Mucosa of stomach (tissue), 1 donor: ENCODE data around the gene TSPAN18.

Experiments
- H3K27me3 ChIP-seq: one replicate; pipeline ENCODE4 v1.7.0; 2013; ENCODE audit warnings: mild to moderate bottlenecking, low read length; ENCODE audit not compliant: control insufficient read depth, insufficient read depth
- H3K36me3 ChIP-seq: one replicate; pipeline ENCODE4 v1.7.0; 2013; ENCODE audit warnings: low read length; ENCODE audit not compliant: control insufficient read depth, insufficient read depth
- H3K4me1 ChIP-seq: one replicate; pipeline ENCODE4 v1.7.0; 2013; ENCODE audit warnings: mild to moderate bottlenecking, low read length; ENCODE audit not compliant: control insufficient read depth, insufficient read depth
- H3K4me3 ChIP-seq: one replicate; pipeline ENCODE4 v1.7.0; 2013; ENCODE audit warnings: low read length
- H3K9ac ChIP-seq: one replicate; pipeline ENCODE4 v1.7.0; 2013; ENCODE audit warnings: mild to moderate bottlenecking, low read length, moderate library complexity
- H3K9me3 ChIP-seq: one replicate; pipeline ENCODE4 v1.7.0; 2013; ENCODE audit warnings: mild to moderate bottlenecking, low read length, moderate library complexity; ENCODE audit not compliant: control insufficient read depth
- donor health status: Pancreatic carcinoma.

The TSPAN18 gene

DNA sequence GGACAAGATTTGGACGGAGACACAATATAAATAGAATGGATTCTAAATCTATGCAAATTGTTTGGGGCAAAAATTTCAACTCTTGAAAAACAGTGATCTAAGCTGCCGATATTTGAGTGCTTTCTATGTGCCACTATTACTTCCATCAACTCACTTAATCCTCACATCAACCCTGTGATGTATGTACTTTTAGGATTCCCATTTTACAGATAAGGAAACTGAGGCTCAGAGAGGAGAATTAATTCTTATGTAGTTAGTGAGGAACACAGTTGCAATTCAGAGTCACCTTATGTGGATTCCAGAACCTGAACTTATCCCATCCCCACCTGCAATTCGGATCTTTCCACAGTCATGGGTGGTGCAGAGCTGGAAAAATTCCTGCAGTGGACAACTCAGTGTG, 60.3 kb downstream of the TSPAN18 start:
- Histone ChIP-seq H3K4me1 (no peaks in the 10 kb centered on the region), H3K27me3 (peaks cover 3% of the 10 kb centered on the region), H3K9ac (no peak overlapping the region), H3K36me3 (no peaks in the 10 kb centered on the region), H3K9me3 (no peaks in the 10 kb centered on the region), H3K4me3 (no peak overlapping the region)

DNA sequence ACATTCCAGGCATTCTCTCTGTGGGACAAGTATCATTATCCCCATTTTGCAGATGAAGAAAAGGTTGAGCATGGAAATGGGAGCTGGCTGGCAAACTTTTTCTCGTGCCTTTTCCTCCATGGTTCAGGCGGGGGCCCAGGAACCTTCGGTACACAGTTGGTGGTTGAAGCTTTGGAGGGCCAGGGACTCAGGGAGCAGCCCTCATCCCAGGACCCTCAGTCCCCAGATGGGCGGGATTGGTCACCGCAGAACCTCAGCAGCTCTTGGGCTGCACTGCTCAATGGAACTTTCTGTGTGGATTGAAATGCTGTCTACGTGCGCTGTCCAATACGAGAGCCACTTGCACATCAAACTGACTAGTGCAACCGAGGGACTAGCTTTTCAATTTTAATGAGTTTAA, 61.2 kb downstream of the TSPAN18 start:
- Histone ChIP-seq H3K9ac (no peak overlapping the region), H3K36me3 (no peaks in the 10 kb centered on the region), H3K9me3 (no peaks in the 10 kb centered on the region), H3K27me3 (peaks cover 3% of the 10 kb centered on the region), H3K4me3 (no peak overlapping the region), H3K4me1 (no peaks in the 10 kb centered on the region)

DNA sequence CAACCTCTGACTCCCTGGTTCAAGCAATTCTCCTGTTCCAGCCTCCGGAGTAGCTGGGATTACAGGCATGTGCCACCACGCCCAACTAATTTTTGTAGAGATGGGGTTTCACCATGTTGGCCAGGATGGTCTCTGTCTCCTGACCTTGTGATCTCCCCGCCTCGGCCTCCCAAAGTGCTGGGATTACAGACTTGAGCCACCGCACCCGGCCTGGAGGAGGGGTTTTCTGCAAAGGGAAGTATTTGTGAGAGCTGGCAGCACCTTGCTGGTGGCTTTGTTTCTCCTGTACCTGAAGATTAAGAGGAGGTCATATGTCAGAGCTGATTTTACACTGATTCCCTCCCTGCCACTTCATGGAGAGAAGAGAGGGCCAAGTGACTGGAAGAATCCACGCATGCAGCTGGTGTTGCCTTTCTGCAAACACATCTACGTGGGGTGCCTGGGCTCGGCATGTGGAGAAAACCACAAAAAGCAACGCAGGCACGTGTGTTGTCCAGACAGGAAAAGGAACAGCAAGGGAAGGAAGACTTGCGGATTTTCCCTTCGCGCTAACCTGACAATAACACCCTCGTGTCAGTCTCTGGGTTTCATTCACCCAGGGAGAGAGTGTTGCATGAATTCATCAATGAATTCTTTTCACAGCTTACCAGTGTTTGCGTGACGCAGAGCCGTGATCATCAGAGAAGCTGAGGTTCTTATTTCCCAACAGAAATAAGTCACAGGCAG, 61.9 kb downstream of the TSPAN18 start:
- H3K4me1 ChIP-seq: no peaks in the 10 kb centered on the region

DNA sequence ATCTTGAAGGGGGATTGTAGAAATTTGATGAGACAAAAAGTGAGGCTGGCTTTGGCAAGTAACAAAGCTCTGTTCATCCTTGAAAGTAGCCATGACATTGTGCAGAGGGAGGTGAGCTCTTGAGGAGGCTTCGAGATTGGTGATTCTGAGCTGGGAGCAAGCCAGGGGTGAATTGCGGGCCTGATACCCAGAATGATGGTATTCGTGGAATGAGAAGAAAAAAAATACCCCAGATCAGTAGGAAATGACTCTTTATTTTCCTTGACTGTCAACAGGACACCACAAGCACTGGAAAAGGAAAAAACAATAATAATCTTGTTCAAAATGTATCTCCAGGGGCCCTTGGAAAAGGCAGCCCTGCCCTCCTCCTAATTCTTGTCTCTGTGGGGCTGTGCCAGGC, 62.7 kb downstream of the TSPAN18 start:
- Histone ChIP-seq H3K9ac (no peak overlapping the region), H3K27me3 (peaks cover 10% of the 10 kb centered on the region), H3K4me3 (no peak overlapping the region), H3K4me1 (no peaks in the 10 kb centered on the region), H3K36me3 (no peaks in the 10 kb centered on the region), H3K9me3 (no peaks in the 10 kb centered on the region)

More for the DNA sequence above, 61.9 kb downstream of the TSPAN18 start:
- H3K9ac ChIP-seq: no peak overlapping the region
- H3K4me3 ChIP-seq: no peak overlapping the region
- peaks cover 6% of the 10 kb centered on the region for H3K27me3 ChIP-seq
- no peaks in the 10 kb centered on the region for H3K36me3 ChIP-seq
- H3K9me3 ChIP-seq: no peaks in the 10 kb centered on the region

DNA sequence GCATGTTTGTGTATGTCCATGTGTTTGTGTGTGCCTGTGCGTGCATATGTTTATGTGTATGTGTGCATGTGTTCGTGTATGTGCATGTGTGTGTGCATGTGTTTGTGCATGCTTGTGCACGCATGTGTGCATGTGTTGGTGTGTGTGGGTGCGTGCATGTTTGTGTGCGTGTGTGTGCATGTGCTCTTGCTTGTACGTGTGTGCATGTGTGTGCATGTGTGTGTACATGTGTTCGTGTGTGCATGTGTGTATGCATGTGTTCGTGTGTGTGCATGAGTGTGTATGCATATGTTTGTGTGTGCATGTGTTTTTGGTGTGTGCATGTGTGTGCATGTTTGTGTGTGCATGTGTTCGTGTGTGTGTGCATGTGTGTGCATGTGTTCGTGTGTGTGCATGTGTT, 63.4 kb downstream of the TSPAN18 start:
- Histone ChIP-seq H3K4me1 (no peaks in the 10 kb centered on the region), H3K9ac (no peak overlapping the region), H3K36me3 (no peaks in the 10 kb centered on the region), H3K9me3 (no peaks in the 10 kb centered on the region), H3K4me3 (no peak overlapping the region), H3K27me3 (peaks cover 11% of the 10 kb centered on the region)

DNA sequence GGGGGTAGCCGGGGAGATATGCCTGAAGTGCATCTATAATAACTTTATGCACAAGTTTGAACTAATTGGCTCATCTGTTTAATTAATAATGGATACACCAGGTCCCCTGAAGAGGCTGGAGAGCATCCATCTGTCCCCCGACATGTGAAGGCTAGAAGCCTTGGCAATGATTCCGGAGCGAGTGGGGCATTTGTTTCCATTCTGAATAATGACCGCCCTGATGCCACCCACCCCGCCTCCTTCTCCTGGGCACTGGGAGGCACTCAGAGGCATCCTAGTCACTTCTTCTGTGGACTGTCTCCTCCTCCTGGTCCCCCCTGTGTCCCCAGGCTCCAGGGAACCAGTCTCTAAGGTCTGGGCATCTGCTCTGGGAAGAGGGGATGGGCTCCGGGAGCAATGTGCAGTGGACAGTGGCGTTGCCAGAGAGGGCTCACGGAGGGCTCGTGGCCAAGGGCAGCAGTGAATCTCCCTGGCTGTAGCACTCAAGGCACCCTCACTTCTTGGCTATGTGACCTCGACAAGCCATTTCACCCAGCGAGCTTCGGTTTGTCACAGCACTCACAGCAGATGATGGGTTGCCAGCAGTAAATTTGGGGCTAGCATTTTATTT, 64.7 kb downstream of the TSPAN18 start:
- Histone ChIP-seq H3K36me3 (no peaks in the 10 kb centered on the region), H3K4me1 (no peaks in the 10 kb centered on the region), H3K9ac (no peak overlapping the region), H3K4me3 (no peak overlapping the region), H3K9me3 (no peaks in the 10 kb centered on the region), H3K27me3 (peaks cover 11% of the 10 kb centered on the region)

DNA sequence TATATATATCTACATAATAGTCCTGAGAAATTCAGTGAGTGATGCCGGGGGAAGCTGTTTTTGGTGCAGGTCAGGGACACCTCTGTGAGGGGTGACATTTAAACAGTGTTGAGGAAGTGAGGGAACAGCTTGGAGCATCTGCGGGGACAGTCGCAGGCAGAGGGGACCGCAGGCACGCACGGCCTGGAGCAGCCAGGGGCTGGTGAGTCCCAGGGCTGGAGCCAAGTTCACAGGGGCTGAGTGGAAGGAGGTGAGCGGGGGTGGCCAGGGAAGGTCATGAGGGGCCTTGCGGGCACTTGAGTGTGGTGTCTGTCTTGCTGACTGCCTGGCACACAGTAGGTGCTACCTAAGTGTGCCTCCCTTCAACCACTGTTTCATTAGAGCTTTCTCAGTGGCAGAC, 65.4 kb downstream of the TSPAN18 start:
- H3K9me3 ChIP-seq: no peaks in the 10 kb centered on the region
- no peak overlapping the region for H3K4me3 ChIP-seq
- no peaks in the 10 kb centered on the region for H3K36me3 ChIP-seq
- no peaks in the 10 kb centered on the region for H3K4me1 ChIP-seq
- H3K9ac ChIP-seq: no peak overlapping the region
- H3K27me3 ChIP-seq: peaks cover 11% of the 10 kb centered on the region

DNA sequence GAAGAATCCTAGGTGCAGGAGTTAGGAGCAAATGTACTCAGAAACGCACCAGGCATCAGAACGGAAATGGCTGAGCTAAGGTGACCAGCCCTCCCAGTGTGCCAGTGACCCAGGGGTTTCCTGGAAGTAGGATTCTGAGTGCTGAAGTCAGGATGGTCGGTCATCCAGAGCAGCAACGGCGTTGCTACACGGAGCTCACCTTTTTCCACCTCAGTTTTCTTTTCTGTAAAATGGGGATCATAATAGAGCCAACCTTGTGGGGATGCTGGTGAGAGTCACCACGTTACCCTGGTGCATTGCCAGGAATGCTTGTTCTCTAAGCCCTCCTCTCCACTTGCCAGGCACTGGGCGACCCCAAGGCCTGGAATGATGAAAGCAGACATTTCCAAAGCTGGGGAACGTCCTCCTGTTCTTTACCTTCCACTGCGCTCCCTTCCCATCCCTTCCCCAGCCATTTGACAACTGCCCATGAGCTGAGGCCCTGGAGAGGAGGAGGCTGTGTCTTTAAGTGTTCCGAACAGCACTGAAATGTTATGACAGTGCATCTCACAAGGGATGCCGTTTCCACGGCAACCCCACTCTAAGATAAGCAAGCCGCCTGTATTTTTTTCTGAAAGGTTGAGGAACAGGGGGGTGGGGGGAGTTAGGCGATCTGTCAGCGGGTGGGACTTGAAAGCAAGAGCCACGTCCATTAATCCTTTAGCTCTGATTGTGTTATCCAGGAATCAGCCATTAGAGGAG, 66.8 kb downstream of the TSPAN18 start:
- Histone ChIP-seq H3K4me3 (no peak overlapping the region), H3K9me3 (no peaks in the 10 kb centered on the region), H3K4me1 (no peaks in the 10 kb centered on the region), H3K9ac (no peak overlapping the region), H3K36me3 (no peaks in the 10 kb centered on the region), H3K27me3 (peaks cover 11% of the 10 kb centered on the region)

DNA sequence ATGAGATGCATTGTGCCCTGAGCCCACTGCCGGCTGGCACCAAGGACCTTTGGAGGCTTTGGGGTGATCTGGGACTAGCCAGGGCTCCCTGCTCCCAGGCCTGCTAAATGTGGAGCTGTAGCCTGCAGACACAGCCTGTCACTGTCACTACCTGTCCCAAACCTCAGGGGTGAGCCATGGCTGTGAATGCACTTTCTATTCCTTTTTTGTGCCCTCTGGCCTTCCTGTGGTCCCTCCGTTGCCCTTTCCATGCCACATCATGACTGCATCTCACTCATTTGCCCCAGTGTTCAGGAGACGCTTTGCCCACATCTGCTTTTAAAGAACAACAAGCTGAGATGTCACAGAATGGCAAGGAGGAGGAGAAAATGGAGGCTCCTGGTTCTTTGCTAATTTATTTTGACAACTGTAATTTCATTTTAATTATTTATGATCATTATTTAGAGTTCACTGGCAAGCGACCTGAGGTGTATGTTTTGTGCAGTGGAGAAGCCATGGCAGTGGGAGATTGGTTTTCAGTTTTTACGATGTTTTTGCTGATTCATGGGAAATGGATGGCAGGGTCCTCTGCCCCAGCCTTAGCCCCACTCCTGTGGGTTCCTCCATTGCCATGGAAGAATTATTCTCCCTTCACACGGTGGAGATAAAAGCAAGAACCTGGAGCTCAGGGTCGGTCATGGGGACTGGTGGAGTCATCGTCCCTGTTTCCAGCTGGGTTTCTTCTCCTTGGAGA, 69.2 kb downstream of the TSPAN18 start:
- H3K9ac ChIP-seq: no peak overlapping the region
- no peaks in the 10 kb centered on the region for H3K4me1 ChIP-seq
- peaks cover 11% of the 10 kb centered on the region for H3K27me3 ChIP-seq
- H3K9me3 ChIP-seq: no peaks in the 10 kb centered on the region
- H3K36me3 ChIP-seq: no peaks in the 10 kb centered on the region
- H3K4me3 ChIP-seq: no peak overlapping the region

DNA sequence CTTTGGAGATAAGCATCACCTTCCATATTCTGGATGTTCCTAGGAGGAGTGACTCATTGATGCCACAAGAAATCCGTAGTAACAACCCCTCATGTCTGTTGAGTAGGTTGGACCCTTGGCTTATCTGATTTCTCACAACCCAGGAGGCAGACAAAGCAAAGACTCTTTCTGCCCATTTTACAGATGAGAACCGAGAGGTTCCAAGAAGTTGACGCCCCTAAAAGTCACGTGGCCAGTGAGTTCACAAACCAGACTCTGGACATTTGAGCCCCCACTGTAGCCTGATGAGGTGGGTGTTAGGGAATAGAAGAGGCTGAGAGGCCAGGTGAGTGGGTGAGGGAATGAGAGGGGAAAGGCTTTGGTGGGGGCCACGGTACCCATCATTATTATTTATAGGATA, 70.3 kb downstream of the TSPAN18 start:
- H3K9ac ChIP-seq: no peak overlapping the region
- H3K4me3 ChIP-seq: no peak overlapping the region
- H3K36me3 ChIP-seq: no peaks in the 10 kb centered on the region
- peaks cover 7% of the 10 kb centered on the region for H3K27me3 ChIP-seq
- H3K4me1 ChIP-seq: no peaks in the 10 kb centered on the region
- no peaks in the 10 kb centered on the region for H3K9me3 ChIP-seq

DNA sequence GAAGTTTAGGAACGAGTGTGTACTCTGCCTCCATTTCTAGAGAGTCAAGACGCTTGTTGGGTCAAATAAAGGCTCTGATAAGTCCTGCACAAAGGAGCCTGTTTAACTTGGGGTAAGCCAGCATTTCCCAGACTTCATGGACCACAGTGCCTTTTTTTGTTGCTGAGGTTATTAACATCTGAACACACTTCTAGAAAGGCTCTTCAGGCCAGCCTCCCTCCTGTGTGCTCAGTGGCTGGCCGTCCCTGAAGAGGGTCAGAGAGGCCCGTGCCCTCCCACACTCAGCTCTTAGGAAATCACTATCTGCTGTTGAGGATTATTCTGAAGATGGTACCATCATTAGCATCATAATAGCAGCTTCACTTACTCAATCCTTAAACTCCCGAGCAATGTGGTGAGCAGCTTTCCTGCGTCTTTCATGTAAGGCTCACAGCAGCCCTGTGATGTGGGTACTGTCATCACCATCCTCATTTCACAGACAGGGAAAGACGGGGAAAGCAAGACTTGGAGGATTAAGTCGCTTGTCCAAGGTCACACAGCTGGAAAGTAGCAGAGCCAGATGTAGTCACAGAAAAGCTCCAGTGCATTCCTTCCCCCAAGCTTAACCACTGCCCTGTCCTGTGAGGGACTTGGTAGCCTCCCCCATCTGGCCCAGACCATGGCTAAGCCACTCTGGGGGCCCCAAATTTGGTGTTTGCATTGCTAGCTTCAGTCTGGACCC, 71.3 kb downstream of the TSPAN18 start:
- no peaks in the 10 kb centered on the region for H3K9me3 ChIP-seq
- H3K4me3 ChIP-seq: no peak overlapping the region
- peaks cover 7% of the 10 kb centered on the region for H3K27me3 ChIP-seq
- no peaks in the 10 kb centered on the region for H3K36me3 ChIP-seq
- H3K9ac ChIP-seq: no peak overlapping the region
- H3K4me1 ChIP-seq: no peaks in the 10 kb centered on the region
